ENCODE measurements around the gene CDX2.

The CDX2 gene

DNA sequence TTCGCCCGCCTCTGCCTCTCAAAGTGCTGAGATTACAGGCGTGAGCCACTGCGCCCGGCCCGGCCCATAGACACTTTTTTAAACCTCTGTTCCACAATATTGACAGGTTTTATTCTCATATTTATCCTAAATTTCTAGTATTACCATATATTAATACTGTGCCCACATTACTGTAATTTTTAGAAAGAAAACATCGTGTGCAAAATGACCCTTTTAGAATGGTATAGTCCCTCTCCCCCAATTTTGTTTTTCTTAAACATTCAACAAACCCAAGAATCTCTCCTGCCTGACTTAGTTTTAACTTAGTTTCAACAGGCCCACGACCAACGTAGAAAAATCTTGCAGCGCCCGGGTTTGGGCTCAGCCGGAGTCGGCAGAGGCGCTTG, 9.1 kb downstream of the CDX2 start:
- H4K20me1 ChIP-seq (ENCODE audit: control insufficient read depth, insufficient read depth, low read depth, low read length): no peaks in the 10 kb centered on the region
- peaks cover 31% of the 10 kb centered on the region for H3K27me3 ChIP-seq (ENCODE audit: control insufficient read depth, low read length)
- no peaks in the 10 kb centered on the region for H3F3A ChIP-seq (ENCODE audit: control insufficient read depth, insufficient read depth)
- H3K27ac ChIP-seq (ENCODE audit: low read depth, low read length): no peak overlapping the region
- no peaks in the 10 kb centered on the region for H3K36me3 ChIP-seq (ENCODE audit: control insufficient read depth, low read length)
- no peaks in the 10 kb centered on the region for H3K79me2 ChIP-seq (ENCODE audit: control insufficient read depth, low read length)
- no peaks in the 10 kb centered on the region for H3K9me3 ChIP-seq (ENCODE audit: control insufficient read depth, insufficient read depth, low read length)
- H3K4me3 ChIP-seq (ENCODE audit: low read length): no peak overlapping the region
- no peaks in the 10 kb centered on the region for H3K9me2 ChIP-seq (replicated peaks; ENCODE audit: control insufficient read depth, low read length)
- H3K4me2 ChIP-seq (ENCODE audit: low read length): no peak overlapping the region
- no peaks in the 10 kb centered on the region for H3K4me1 ChIP-seq (ENCODE audit: control insufficient read depth, low read length)
- TF ChIP-seq EZH2phosphoT487 (IDR thresholded peaks at IDR 0.05; ENCODE audit: borderline replicate concordance, low read length) (no peak), CTCF (IDR thresholded peaks at IDR 0.05; ENCODE audit: low read depth, low read length, poor library complexity, severe bottlenecking) (no peak)

DNA sequence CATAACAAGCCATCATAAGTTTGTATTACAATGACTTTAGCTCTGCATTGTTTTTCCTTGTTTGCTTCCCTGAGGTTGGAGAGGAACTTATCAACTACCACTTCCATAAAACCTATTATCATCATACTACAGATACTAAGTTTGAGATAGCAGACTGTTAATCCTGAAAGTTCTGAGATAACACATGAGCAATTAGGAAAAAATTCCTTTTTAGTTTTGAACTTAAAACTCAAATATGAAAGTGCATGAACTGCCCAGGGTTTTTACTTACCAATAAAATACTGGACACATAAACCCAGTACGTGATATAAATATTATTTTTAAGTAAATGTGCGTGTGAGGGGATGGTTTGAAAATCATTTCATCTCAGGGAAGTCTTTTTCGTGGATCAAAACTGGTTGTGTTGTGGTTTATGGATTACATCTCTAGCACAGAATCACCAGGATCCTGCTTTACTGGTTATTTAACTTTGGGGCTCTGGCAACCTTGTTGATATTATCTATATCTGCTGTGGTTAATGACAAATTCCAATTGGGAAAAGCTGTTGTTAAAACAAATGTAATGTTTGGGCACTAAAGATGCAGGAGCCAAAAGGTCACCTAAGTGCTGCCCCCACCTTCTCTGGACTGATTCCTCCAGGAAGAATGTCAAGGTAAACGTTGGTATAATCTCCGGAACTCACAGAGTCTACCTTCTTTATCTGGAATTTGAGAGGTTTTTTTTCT, 12.4 kb downstream of the CDX2 start:
- H3K36me3 ChIP-seq (ENCODE audit: control insufficient read depth, low read length): no peaks in the 10 kb centered on the region
- H3K4me3 ChIP-seq (ENCODE audit: low read length): no peak overlapping the region
- H3F3A ChIP-seq (ENCODE audit: control insufficient read depth, insufficient read depth): no peaks in the 10 kb centered on the region
- no peak overlapping the region for H3K27ac ChIP-seq (ENCODE audit: low read depth, low read length)
- no peaks in the 10 kb centered on the region for H4K20me1 ChIP-seq (ENCODE audit: control insufficient read depth, insufficient read depth, low read depth, low read length)
- peaks cover 9% of the 10 kb centered on the region for H3K4me1 ChIP-seq (ENCODE audit: control insufficient read depth, low read length)
- peaks cover 35% of the 10 kb centered on the region for H3K27me3 ChIP-seq (ENCODE audit: control insufficient read depth, low read length)
- no peak overlapping the region for H3K4me2 ChIP-seq (ENCODE audit: low read length)
- TF ChIP-seq CTCF (IDR thresholded peaks at IDR 0.05; ENCODE audit: low read depth, low read length, poor library complexity, severe bottlenecking) (no peak), EZH2phosphoT487 (IDR thresholded peaks at IDR 0.05; ENCODE audit: borderline replicate concordance, low read length) (no peak)
- no peaks in the 10 kb centered on the region for H3K9me3 ChIP-seq (ENCODE audit: control insufficient read depth, insufficient read depth, low read length)
- H3K9me2 ChIP-seq (replicated peaks; ENCODE audit: control insufficient read depth, low read length): no peaks in the 10 kb centered on the region
- no peaks in the 10 kb centered on the region for H3K79me2 ChIP-seq (ENCODE audit: control insufficient read depth, low read length)

DNA sequence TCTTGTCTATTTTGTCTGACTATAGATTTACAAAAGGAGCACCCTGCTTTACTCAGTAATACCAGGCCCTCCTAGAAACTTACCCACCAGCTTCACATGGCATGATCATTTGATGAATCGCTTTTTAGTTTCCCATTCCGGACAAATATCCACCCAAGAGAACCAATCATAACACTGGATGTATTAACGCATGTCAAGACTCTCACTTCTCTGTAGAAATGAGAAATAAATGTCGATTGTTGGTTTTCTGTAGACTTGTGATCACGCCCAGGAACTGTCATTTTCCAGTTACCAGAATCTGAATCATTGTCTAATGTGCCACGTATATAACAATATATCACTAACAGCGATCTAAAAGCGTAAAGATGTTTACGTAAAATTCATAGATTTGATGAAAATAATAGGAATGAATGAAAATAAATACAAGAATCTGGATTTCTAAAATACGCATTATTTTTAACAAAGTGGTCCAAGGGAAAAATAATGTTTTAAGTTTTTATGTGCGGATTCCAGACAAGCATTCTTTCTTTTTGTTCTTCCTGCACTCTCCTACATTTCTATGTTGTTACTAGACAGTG, 14.0 kb downstream of the CDX2 start:
- peaks cover 20% of the 10 kb centered on the region for H3K27me3 ChIP-seq (ENCODE audit: control insufficient read depth, low read length)

More for the DNA sequence above, 14.0 kb downstream of the CDX2 start:
- Histone ChIP-seq H3K4me1 (ENCODE audit: control insufficient read depth, low read length) (peaks cover 9% of the 10 kb centered on the region), H3K79me2 (ENCODE audit: control insufficient read depth, low read length) (no peaks in the 10 kb centered on the region), H3K36me3 (ENCODE audit: control insufficient read depth, low read length) (no peaks in the 10 kb centered on the region), H4K20me1 (ENCODE audit: control insufficient read depth, insufficient read depth, low read depth, low read length) (no peaks in the 10 kb centered on the region), H3K27ac (ENCODE audit: low read depth, low read length) (no peak overlapping the region), H3K9me2 (replicated peaks; ENCODE audit: control insufficient read depth, low read length) (no peaks in the 10 kb centered on the region), H3K4me2 (ENCODE audit: low read length) (no peak overlapping the region), H3F3A (ENCODE audit: control insufficient read depth, insufficient read depth) (no peaks in the 10 kb centered on the region), H3K4me3 (ENCODE audit: low read length) (no peak overlapping the region), H3K9me3 (ENCODE audit: control insufficient read depth, insufficient read depth, low read length) (no peaks in the 10 kb centered on the region)
- TF ChIP-seq EZH2phosphoT487 (IDR thresholded peaks at IDR 0.05; ENCODE audit: borderline replicate concordance, low read length) (no peak), CTCF (IDR thresholded peaks at IDR 0.05; ENCODE audit: low read depth, low read length, poor library complexity, severe bottlenecking) (no peak)
